Adrenal gland (tissue), 12 donors: Measurements from ENCODE around the gene ENPP3. TPM values are rescaled to one million over a fixed set of nuclear protein-coding genes. Genes with fewer than 3 reads are reported as not detected.

Experiments used
- DNase-seq, 7 donors: peaks; one replicate each; pipeline ENCODE4 v3.0.0-alpha.2; 2019 to 2020
- H3K27ac ChIP-seq, 5 donors: fragments of 200-600 bp; sonication (generic) in 4 of 5; 1 replicate in 3 of 5; 2 replicates in 2 of 5; pipeline versions ENCODE4 v1.5.1 to v1.8.0; 2016 to 2020; ENCODE audit warnings: mild to moderate bottlenecking in 1 of 5
- H3K27me3 ChIP-seq: fragments of 200-600 bp; 2 replicates; pipeline ENCODE4 v1.8.0; 2021
- H3K36me3 ChIP-seq, 2 donors: fragments of 200-600 bp; replicated peaks in 1 of 2; 1 replicate in 1 of 2; 2 replicates in 1 of 2; pipeline versions ENCODE4 v1.5.1 to v1.8.0; 2018 to 2022
- H3K4me1 ChIP-seq, 2 donors: fragments of 200-600 bp; replicated peaks in 1 of 2; 1 replicate in 1 of 2; 2 replicates in 1 of 2; pipeline versions ENCODE4 v1.5.1 to v1.8.0; 2018 to 2021
- H3K4me3 ChIP-seq, 4 donors: fragments of 200-600 bp; sonication (generic) in 3 of 4; one replicate each; pipeline ENCODE4 v1.5.1; 2016 to 2018
- H3K9me3 ChIP-seq, 3 donors: fragments of 200-600 bp; sonication (generic) in 1 of 3; replicated peaks in 1 of 3; 1 replicate in 2 of 3; 2 replicates in 1 of 3; pipeline versions ENCODE4 v1.5.1 to v1.8.0; 2016 to 2021
- POLR2A ChIP-seq, 2 donors: fragments of 450-650 bp; IDR thresholded peaks; one replicate each; pipeline ENCODE4 v1.6.1; 2017; ENCODE audit warnings: antibody characterized with exemption in 2 of 2, mild to moderate bottlenecking in 2 of 2, moderate library complexity in 1 of 2
- WGBS, 4 donors: extraction: QIAGEN DNeasy Blood & Tissue Kit in 2 of 4; methylation state at CpG; one replicate each; pipeline versions ENCODE4 v1.1.5 to v1.1.7; 2013 to 2017; 5-methylcytosine and 5-hydroxymethylcytosine counted together
- intact Hi-C, 2 donors: fragments of 100-400 bp; cut with DNase I; formaldehyde crosslinking; loops; one replicate each; pipeline versions ENCODE4 v1.14.1 to v1.15.0; 2022 to 2023
- polyA plus RNA-seq, 3 donors: library from polyadenylated mRNA; stranded (reverse); fragments of 200-250 nt in 2 of 3; fragments of 350-450 nt in 1 of 3; fragmentation: Illumina TruSeq in 1 of 3; extraction: RNeasy Lipid Tissue Mini Kit (QIAGEN cat#74804) in 1 of 3; gene quantifications; one replicate each; pipeline ENCODE4 v1.2.3, GENCODE V29; 2013 to 2014
- total RNA-seq, 9 donors: library from RNA; depleted of rRNA in 4 of 9; stranded (reverse); fragments of >200 nt in 4 of 9; fragments of 120-200 nt in 1 of 9; fragmentation: NEBNext Ultra II Directional in 1 of 9; extraction: Animal tissue kit (Norgen Biotek cat#: 25700) in 1 of 9; gene quantifications; one replicate each; pipeline versions ENCODE4 v1.1.0 to v1.2.4, GENCODE V29; 2013 to 2023
- TF ChIP-seq, protein P1 (sequence below), 6 experiments: fragments of 450-650 bp in 4 of 6; fragments of 200-600 bp in 2 of 6; sonication (generic) in 1 of 6; IDR thresholded peaks; 1 replicate in 5 of 6; 2 replicates in 1 of 6; pipeline versions ENCODE4 v1.5.1 to v1.8.0; 2016 to 2021; ENCODE audit warnings: antibody characterized with exemption in 6 of 6, mild to moderate bottlenecking in 2 of 6, moderate library complexity in 1 of 6
- donor health status: healthy with polysubstance abuse.
- donor health status: Bipolar disorder and iron deficiency.
- donor health status: DM: yes; HTN: yes; CAD: no.
- donor health status: DM: no; HTN: no; CAD: no.
- donor health status: DM: no; HTN: no; CAD: no.
- donor health status: DM: yes; HTN: yes; CAD: no.

The ENPP3 gene
- total and polyA plus RNA-seq, 12 donors: 4.9 to 69.7 (median 11.8) TPM

- no peak overlapping the region for H3K4me3 ChIP-seq
- TF ChIP-seq POLR2A (IDR thresholded peaks at IDR 0.05): no peak
- TF ChIP-seq, protein P1, sequence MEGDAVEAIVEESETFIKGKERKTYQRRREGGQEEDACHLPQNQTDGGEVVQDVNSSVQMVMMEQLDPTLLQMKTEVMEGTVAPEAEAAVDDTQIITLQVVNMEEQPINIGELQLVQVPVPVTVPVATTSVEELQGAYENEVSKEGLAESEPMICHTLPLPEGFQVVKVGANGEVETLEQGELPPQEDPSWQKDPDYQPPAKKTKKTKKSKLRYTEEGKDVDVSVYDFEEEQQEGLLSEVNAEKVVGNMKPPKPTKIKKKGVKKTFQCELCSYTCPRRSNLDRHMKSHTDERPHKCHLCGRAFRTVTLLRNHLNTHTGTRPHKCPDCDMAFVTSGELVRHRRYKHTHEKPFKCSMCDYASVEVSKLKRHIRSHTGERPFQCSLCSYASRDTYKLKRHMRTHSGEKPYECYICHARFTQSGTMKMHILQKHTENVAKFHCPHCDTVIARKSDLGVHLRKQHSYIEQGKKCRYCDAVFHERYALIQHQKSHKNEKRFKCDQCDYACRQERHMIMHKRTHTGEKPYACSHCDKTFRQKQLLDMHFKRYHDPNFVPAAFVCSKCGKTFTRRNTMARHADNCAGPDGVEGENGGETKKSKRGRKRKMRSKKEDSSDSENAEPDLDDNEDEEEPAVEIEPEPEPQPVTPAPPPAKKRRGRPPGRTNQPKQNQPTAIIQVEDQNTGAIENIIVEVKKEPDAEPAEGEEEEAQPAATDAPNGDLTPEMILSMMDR (IDR thresholded peaks at IDR 0.05): no peak
- 94 to 100% (median 95%) methylated on average over 2 of the region's 2 CpGs for WGBS, 4 donors
- H3K36me3 ChIP-seq: no peaks in the 10 kb centered on the region
- H3K9me3 ChIP-seq: no peaks in the 10 kb centered on the region
- H3K27ac ChIP-seq: no peak overlapping the region
- intact Hi-C loops: no loop called here
- no peaks in the 10 kb centered on the region for H3K27me3 ChIP-seq
- no peaks in the 10 kb centered on the region for H3K4me1 ChIP-seq
- no peak for DNase-seq
Observed at GRCh38 chr6:131655951-131656350, 18.8 kb downstream of the ENPP3 start.

GRCh38 chr6:131656667-131657066, 19.6 kb downstream of the ENPP3 start:
- H3K27ac ChIP-seq: no peak overlapping the region
- DNase-seq: no peak
- WGBS, 4 donors: 84 to 95% (median 91%) methylated on average over 3 of the region's 3 CpGs
- TF ChIP-seq, protein P1 (IDR thresholded peaks at IDR 0.05): no peak
- no peak for TF ChIP-seq POLR2A (IDR thresholded peaks at IDR 0.05)
- no peaks in the 10 kb centered on the region for H3K27me3 ChIP-seq
- H3K36me3 ChIP-seq: no peaks in the 10 kb centered on the region
- H3K4me3 ChIP-seq: no peak overlapping the region
- no peaks in the 10 kb centered on the region for H3K9me3 ChIP-seq
- H3K4me1 ChIP-seq: no peaks in the 10 kb centered on the region
- intact Hi-C loops: no loop called here

GRCh38 chr6:131657222-131657621, 20.1 kb downstream of the ENPP3 start:
- Histone ChIP-seq H3K4me3 (no peak overlapping the region), H3K36me3 (no peaks in the 10 kb centered on the region), H3K4me1 (no peaks in the 10 kb centered on the region), H3K27me3 (no peaks in the 10 kb centered on the region), H3K27ac (no peak overlapping the region), H3K9me3 (no peaks in the 10 kb centered on the region)
- TF ChIP-seq POLR2A (IDR thresholded peaks at IDR 0.05): no peak
- TF ChIP-seq, protein P1 (IDR thresholded peaks at IDR 0.05): no peak
- 87 to 95% (median 92%) methylated on average over 2 of the region's 2 CpGs for WGBS, 4 donors
- intact Hi-C loops: no loop called here
- DNase-seq: no peak

GRCh38 chr6:131657630-131658111, 20.6 kb downstream of the ENPP3 start:
- Histone ChIP-seq H3K4me1 (no peaks in the 10 kb centered on the region), H3K9me3 (no peaks in the 10 kb centered on the region), H3K27ac (no peak overlapping the region), H3K4me3 (no peak overlapping the region), H3K36me3 (no peaks in the 10 kb centered on the region), H3K27me3 (no peaks in the 10 kb centered on the region)
- intact Hi-C loops: no loop called here
- 61 to 76% (median 71%) methylated on average over 6 of the region's 6 CpGs for WGBS, 4 donors
- DNase-seq: peak in 3 of 7 donors; percentile 18 to 24 (median 19)
- no peak for TF ChIP-seq POLR2A (IDR thresholded peaks at IDR 0.05)
- TF ChIP-seq, protein P1 (IDR thresholded peaks at IDR 0.05): no peak
